Activated T-cell treated with anti-CD3 and anti-CD28 coated beads, Interleukin-2, amount 50 U/mL, for 72 hours (primary cell): ENCODE data around the gene WASF3. TPM values are rescaled to one million over a fixed set of nuclear protein-coding genes. Genes with fewer than 3 reads are reported as not detected.

Source experiments
- ATAC-seq, 2 donors: fragments of 150-1000 bp; cut with Tn5 transposase; replicated peaks in 1 of 2; 2 replicates each; pipeline ENCODE4 v1.10.0; 2021; ENCODE audit warnings: moderate library complexity in 2 of 2, mild to moderate bottlenecking in 1 of 2
- DNase-seq, 2 donors: peaks; one replicate each; pipeline ENCODE4 v3.0.0; 2021 to 2022; ENCODE audit warnings: mixed read lengths in 1 of 2
- H3K27ac Mint-ChIP-seq: one replicate; pipeline ENCODE4 v1.8.0; 2022; ENCODE audit warnings: mild to moderate bottlenecking, moderate library complexity, mixed read lengths
- H3K27me3 Mint-ChIP-seq: one replicate; pipeline ENCODE4 v1.8.0; 2022; ENCODE audit warnings: low read depth, mixed read lengths
- H3K36me3 Mint-ChIP-seq, 2 donors: one replicate each; pipeline ENCODE4 v1.8.0; 2022; ENCODE audit warnings: mixed read lengths in 2 of 2, mild to moderate bottlenecking in 1 of 2; ENCODE audit not compliant: insufficient read depth in 2 of 2
- H3K4me1 Mint-ChIP-seq: one replicate; pipeline ENCODE4 v1.8.0; 2022; ENCODE audit warnings: low read depth, mixed read lengths
- H3K4me3 Mint-ChIP-seq, 2 donors: one replicate each; pipeline ENCODE4 v1.8.0; 2022; ENCODE audit warnings: mild to moderate bottlenecking in 2 of 2, mixed read lengths in 2 of 2, moderate library complexity in 2 of 2
- H3K9me3 Mint-ChIP-seq, 2 donors: one replicate each; pipeline ENCODE4 v1.8.0; 2022; ENCODE audit warnings: mixed read lengths in 2 of 2
- total RNA-seq, 2 donors: library from RNA; stranded (reverse); gene quantifications; one replicate each; pipeline ENCODE4 v1.2.3, GENCODE V29; 2022

The WASF3 gene
- total RNA-seq, 2 donors from 2014 or later, result 0.14 to 0.17 TPM

DNA sequence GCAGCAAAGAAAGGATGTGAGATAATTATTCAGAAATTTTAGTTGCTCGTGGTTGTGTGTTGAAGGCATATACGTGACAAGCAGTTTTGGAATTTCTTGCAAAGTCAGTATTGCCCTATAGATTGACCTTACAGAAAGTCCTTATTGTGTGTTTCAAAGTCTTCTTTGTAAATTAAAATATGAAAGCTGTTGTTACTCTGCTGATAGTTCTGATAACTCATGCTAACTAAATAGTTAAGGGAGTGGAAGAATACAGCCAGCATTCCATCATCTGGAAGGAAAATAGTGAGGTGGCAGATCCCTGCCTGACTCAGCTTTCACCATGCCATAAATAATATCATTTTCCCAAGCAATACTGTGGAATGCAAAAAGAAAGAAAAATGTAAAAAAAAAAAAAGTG is 27.2 kb downstream of the WASF3 start:
- Mint-ChIP-seq H3K4me1 (no peaks in the 10 kb centered on the region), H3K36me3 (no peaks in the 10 kb centered on the region), H3K9me3 (no peaks in the 10 kb centered on the region), H3K27ac (no peak overlapping the region), H3K27me3 (peaks cover 20% of the 10 kb centered on the region), H3K4me3 (no peak overlapping the region)
- ATAC-seq (no peak), DNase-seq (no peak)

DNA sequence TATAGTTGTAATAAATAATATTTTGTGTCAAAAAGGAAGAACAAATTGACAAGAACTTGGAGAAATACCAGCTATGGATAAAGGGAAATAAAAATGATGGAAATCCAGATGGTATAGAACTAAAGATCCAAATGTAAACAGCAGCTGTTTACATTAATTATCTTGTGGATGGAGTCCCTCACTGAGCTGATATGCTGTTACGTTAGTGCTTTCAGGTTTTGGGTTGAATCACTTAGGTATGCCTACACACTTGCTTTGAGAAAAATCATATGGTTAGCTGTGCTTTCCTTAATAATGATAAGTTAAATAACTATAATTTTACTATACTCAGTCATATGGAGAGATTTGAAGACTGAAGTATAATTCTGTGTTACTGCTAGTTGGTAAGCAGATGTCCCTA is 27.7 kb downstream of the WASF3 start:
- DNase-seq (no peak), ATAC-seq (no peak)
- H3K4me3 Mint-ChIP-seq, result no peak overlapping the region
- peaks cover 20% of the 10 kb centered on the region for H3K27me3 Mint-ChIP-seq
- H3K36me3 Mint-ChIP-seq, result no peaks in the 10 kb centered on the region
- no peaks in the 10 kb centered on the region for H3K9me3 Mint-ChIP-seq
- H3K27ac Mint-ChIP-seq, result no peak overlapping the region
- H3K4me1 Mint-ChIP-seq, result no peaks in the 10 kb centered on the region

DNA sequence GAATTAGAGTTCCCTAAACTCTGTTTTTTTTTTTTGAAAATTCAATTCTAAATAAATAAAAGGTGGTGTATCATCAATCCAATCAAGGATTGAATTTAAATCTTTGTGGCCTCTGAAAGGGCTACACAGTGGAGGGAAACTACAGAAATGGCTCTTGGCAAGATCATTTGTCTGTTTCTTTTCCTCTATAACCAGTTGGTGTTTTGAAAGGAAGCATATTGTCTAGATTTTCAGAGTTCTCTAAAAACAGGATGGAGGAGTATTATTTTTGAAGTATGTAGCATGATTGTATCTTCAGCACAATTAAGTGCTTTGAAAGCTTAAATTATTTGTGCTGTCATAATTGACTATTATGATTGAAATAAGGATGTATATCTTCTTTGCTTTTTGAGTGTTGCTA is 29.8 kb downstream of the WASF3 start:
- no peak overlapping the region for H3K27ac Mint-ChIP-seq
- H3K36me3 Mint-ChIP-seq, result no peaks in the 10 kb centered on the region
- DNase-seq (no peak), ATAC-seq (no peak)
- no peak overlapping the region for H3K4me3 Mint-ChIP-seq
- H3K9me3 Mint-ChIP-seq, result no peaks in the 10 kb centered on the region
- H3K27me3 Mint-ChIP-seq, result peaks cover 36% of the 10 kb centered on the region
- H3K4me1 Mint-ChIP-seq, result no peaks in the 10 kb centered on the region

- DNase-seq, result no peak
- Mint-ChIP-seq H3K27ac (no peak overlapping the region), H3K9me3 (no peaks in the 10 kb centered on the region), H3K4me3 (no peak overlapping the region), H3K27me3 (peaks cover 37% of the 10 kb centered on the region), H3K36me3 (no peaks in the 10 kb centered on the region), H3K4me1 (no peaks in the 10 kb centered on the region)
- ATAC-seq, result no peak
Observed at GRCh38 chr13:26589226-26589625, 31.7 kb downstream of the WASF3 start.

DNA sequence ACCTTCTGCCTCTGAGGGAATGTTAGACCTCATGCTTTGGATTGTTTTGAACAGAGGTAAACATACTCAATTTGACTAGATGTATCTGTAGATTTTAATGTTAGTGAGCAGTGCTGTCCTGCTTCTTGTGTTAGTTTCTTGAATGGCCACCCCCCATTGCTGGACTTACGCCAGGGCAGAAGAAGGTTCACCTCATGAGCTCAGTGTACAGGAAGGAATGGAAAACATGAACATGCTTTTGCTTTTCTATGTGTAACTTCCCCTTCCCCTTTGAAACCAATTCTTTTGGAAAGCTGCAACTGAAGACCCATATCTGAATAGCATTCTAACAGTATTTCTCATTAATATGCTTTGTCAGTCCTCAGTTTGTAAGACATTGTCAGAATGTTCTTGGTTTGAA is 32.3 kb downstream of the WASF3 start:
- no peak overlapping the region for H3K4me3 Mint-ChIP-seq
- DNase-seq, result no peak
- no peak overlapping the region for H3K27ac Mint-ChIP-seq
- ATAC-seq, result no peak
- peaks cover 43% of the 10 kb centered on the region for H3K27me3 Mint-ChIP-seq
- no peaks in the 10 kb centered on the region for H3K4me1 Mint-ChIP-seq
- no peaks in the 10 kb centered on the region for H3K9me3 Mint-ChIP-seq
- no peaks in the 10 kb centered on the region for H3K36me3 Mint-ChIP-seq

DNA sequence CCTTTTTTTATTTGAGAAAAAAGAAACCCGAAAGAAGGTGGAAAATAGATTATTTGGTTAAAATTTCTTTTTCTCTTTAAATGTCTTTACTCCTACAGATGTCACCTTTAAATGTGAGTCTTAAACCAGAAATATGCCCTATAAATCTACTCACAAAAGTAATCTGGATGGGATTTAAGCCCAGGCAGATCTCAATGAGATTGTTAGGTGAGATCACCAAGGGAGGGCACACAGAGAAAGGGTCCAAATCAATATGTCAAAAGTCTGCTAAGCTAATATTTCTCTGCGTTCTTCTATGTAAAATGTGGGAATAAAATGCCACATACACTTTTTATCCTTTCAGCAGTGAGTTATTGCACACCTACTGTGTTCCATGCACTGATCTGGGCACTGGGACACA is 32.9 kb downstream of the WASF3 start:
- no peaks in the 10 kb centered on the region for H3K36me3 Mint-ChIP-seq
- H3K27ac Mint-ChIP-seq, result no peak overlapping the region
- DNase-seq (no peak), ATAC-seq (no peak)
- H3K27me3 Mint-ChIP-seq, result peaks cover 44% of the 10 kb centered on the region
- no peaks in the 10 kb centered on the region for H3K4me1 Mint-ChIP-seq
- H3K9me3 Mint-ChIP-seq, result no peaks in the 10 kb centered on the region
- no peak overlapping the region for H3K4me3 Mint-ChIP-seq

DNA sequence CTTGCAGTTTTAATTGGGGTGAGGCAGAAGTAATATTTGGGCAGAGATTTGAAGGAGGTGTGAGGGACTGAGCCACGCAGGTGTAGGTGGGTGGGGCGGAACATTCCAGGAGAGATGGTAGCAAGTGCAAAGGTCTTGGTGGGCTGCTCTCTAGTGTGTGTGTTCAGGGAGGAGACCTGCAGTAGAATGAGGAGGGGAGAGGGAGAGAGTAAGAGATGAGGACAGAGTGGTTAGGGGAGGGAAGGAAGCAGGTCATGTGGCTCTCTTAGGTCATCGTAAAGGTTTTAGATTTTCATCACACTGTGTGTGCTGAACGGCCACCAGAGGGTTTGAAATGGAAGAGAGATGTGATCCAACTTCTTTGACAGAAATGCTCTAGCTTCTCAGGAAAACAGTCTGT is 33.5 kb downstream of the WASF3 start:
- Mint-ChIP-seq H3K27me3 (peaks cover 44% of the 10 kb centered on the region), H3K4me1 (no peaks in the 10 kb centered on the region), H3K9me3 (no peaks in the 10 kb centered on the region), H3K4me3 (no peak overlapping the region), H3K27ac (no peak overlapping the region), H3K36me3 (no peaks in the 10 kb centered on the region)
- DNase-seq (no peak), ATAC-seq (no peak)

GRCh38 chr13:26591672-26592071 is 34.2 kb downstream of the WASF3 start:
- Mint-ChIP-seq H3K4me1 (no peaks in the 10 kb centered on the region), H3K4me3 (no peak overlapping the region), H3K36me3 (peaks cover 0 to under 1% of the 10 kb centered on the region in 2 donors), H3K27ac (no peak overlapping the region), H3K27me3 (peaks cover 51% of the 10 kb centered on the region), H3K9me3 (peaks cover 0 to 1% of the 10 kb centered on the region in 2 donors)
- no peak for ATAC-seq
- DNase-seq, result no peak

- Mint-ChIP-seq H3K9me3 (peaks cover 3% of the 10 kb centered on the region in 2 donors), H3K4me3 (no peak overlapping the region), H3K27me3 (peaks cover 44% of the 10 kb centered on the region), H3K4me1 (no peaks in the 10 kb centered on the region), H3K36me3 (peaks cover 0 to 5% of the 10 kb centered on the region in 2 donors), H3K27ac (no peak overlapping the region)
- ATAC-seq, result no peak
- no peak for DNase-seq
Observed at GRCh38 chr13:26593661-26594060, 36.2 kb downstream of the WASF3 start.

DNA sequence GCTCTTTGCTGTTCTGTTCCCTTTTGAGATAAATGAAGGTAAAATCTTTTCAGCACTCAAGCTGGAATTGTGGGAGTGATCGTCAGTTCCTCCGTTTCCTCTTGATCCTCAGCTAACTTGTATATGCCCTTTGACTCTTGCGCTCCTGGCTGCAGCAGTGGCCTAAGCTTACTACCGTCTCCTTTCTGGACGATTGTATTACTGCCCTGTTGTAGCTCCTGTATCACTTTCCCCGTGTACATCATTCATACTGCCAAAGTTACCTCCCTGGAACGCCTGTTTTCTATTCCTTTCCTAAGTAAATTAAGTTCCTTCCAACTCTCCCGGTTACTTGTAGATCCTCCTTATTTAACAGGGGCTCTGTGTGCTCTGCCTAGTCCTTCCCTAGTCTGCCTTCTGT is 36.9 kb downstream of the WASF3 start:
- H3K27me3 Mint-ChIP-seq, result peaks cover 38% of the 10 kb centered on the region
- no peaks in the 10 kb centered on the region for H3K4me1 Mint-ChIP-seq
- peaks cover 0 to 5% of the 10 kb centered on the region in 2 donors for H3K36me3 Mint-ChIP-seq
- H3K9me3 Mint-ChIP-seq, result peaks cover 3% of the 10 kb centered on the region in 2 donors
- DNase-seq (no peak), ATAC-seq (no peak)
- no peak overlapping the region for H3K27ac Mint-ChIP-seq
- H3K4me3 Mint-ChIP-seq, result no peak overlapping the region

GRCh38 chr13:26596458-26596857 is 39.0 kb downstream of the WASF3 start:
- Mint-ChIP-seq H3K27ac (no peak overlapping the region), H3K27me3 (peaks cover 37% of the 10 kb centered on the region), H3K9me3 (peaks cover 3% of the 10 kb centered on the region in 2 donors), H3K4me3 (no peak overlapping the region), H3K4me1 (peaks cover 5% of the 10 kb centered on the region), H3K36me3 (peaks cover 0 to 5% of the 10 kb centered on the region in 2 donors)
- DNase-seq, result no peak
- no peak for ATAC-seq

DNA sequence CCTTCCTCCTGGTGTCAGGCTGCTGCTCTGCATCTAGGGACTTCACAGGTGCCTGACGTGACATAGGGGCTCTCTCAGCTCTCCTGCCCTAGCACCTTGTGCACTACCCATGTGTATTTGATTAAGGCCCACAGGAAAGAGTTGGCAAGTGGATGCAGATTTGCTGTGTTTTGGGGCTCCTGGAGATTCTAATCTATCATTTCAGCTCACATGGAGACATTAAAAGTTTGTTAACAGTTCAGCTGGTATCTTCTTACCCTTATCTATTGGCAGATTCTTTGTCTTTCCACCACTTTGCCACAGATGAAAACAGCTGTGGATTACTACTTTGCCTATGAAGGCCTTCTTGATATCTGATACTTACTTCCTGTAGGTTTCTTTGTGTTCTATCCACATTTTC is 41.9 kb downstream of the WASF3 start:
- Mint-ChIP-seq H3K9me3 (peaks cover 3% of the 10 kb centered on the region in 2 donors), H3K27me3 (peaks cover 29% of the 10 kb centered on the region), H3K27ac (no peak overlapping the region), H3K4me3 (no peak overlapping the region), H3K4me1 (peaks cover 12% of the 10 kb centered on the region), H3K36me3 (peaks cover 0 to 5% of the 10 kb centered on the region in 2 donors)
- no peak for DNase-seq
- no peak for ATAC-seq

DNA sequence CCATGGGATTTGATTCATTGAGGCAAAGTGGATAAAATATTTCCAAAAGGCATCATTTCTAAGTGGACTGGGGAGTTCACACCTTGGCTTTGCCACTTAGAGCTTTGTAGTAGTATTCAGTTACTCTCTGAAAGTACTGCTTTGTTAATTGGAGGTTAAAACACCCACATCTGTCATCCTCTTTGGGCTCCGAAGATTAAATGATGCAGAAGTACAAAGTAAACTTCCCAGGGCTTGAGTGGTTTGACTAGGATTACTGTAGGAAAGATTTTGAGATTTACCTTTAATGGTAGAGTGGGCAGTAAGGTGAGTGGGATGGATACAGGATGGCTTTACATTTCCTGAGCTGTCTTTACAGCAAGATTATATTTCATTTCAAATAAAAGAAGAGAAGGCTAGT is 42.4 kb downstream of the WASF3 start:
- peaks cover 25% of the 10 kb centered on the region for H3K27me3 Mint-ChIP-seq
- DNase-seq (no peak), ATAC-seq (no peak)
- no peak overlapping the region for H3K4me3 Mint-ChIP-seq
- H3K36me3 Mint-ChIP-seq, result peaks cover 0 to 5% of the 10 kb centered on the region in 2 donors
- no peak overlapping the region for H3K27ac Mint-ChIP-seq
- peaks cover 12% of the 10 kb centered on the region for H3K4me1 Mint-ChIP-seq
- H3K9me3 Mint-ChIP-seq, result peaks cover 3% of the 10 kb centered on the region in 2 donors

GRCh38 chr13:26600343-26600742 is 42.9 kb downstream of the WASF3 start:
- DNase-seq (no peak), ATAC-seq (no peak)
- Mint-ChIP-seq H3K4me1 (peaks cover 12% of the 10 kb centered on the region), H3K27me3 (peaks cover 23% of the 10 kb centered on the region), H3K4me3 (no peak overlapping the region), H3K27ac (no peak overlapping the region), H3K36me3 (peaks cover 0 to 5% of the 10 kb centered on the region in 2 donors), H3K9me3 (peaks cover 3% of the 10 kb centered on the region in 2 donors)
